OCI-LY7 (cell line): ENCODE measurements around the gene BICC1. TPM values are rescaled to one million over a fixed set of nuclear protein-coding genes. Genes with fewer than 3 reads are reported as not detected.

Experiments
- BruUV-seq: library from RNA; stranded (reverse); fragments of 400-500 nt; replicated peaks from 2 replicates; lab custom pipeline; 2021; lab: Mats Ljungman, UMichigan
- CTCF ChIA-PET: fragments of 300-600 bp; sonication (Branson Sonifier 250); formaldehyde crosslinking; loops from one replicate; lab custom pipeline; 2022; ENCODE audit warnings: antibody characterized with exemption; ENCODE audit not compliant: unreplicated experiment; lab: Charles Lee
- POLR2A ChIA-PET: fragments of 300-600 bp; sonication (Branson Sonifier 250); formaldehyde crosslinking; loops from one replicate; lab custom pipeline; 2022; ENCODE audit warnings: antibody characterized with exemption; lab: Charles Lee
- DNase-seq: peaks from one replicate; pipeline ENCODE4 v3.0.0-alpha.2; 2015; ENCODE audit warnings: low spot score
- H2AFZ ChIP-seq: fragments of 200-600 bp; sonication (generic), shearing (Covaris generic); 2 replicates; pipeline ENCODE4 v1.6.1; 2014; ENCODE audit warnings: mild to moderate bottlenecking, antibody characterized with exemption, low read length, moderate library complexity
- H3K27ac ChIP-seq: fragments of 200-600 bp; sonication (generic); 2 replicates; pipeline ENCODE4 v1.5.1; 2014; ENCODE audit warnings: mixed run types, low read depth, mild to moderate bottlenecking, moderate library complexity, low read length, inconsistent platforms; ENCODE audit not compliant: poor library complexity, severe bottlenecking
- H3K36me3 ChIP-seq: fragments of 200-600 bp; sonication (generic); 2 replicates; pipeline ENCODE4 v1.6.1; 2014; ENCODE audit warnings: mild to moderate bottlenecking, antibody characterized with exemption, low read length, moderate library complexity, mixed read lengths; ENCODE audit not compliant: insufficient read depth
- H3K4me1 ChIP-seq: fragments of 200-600 bp; sonication (generic); 2 replicates; pipeline ENCODE4 v1.5.1; 2014; ENCODE audit warnings: mild to moderate bottlenecking, low read length; ENCODE audit not compliant: insufficient read depth, poor library complexity, severe bottlenecking
- H3K4me2 ChIP-seq: fragments of 200-600 bp; sonication (generic); 2 replicates; pipeline ENCODE4 v1.6.1; 2014; ENCODE audit warnings: mild to moderate bottlenecking, low read length
- H3K4me3 ChIP-seq: fragments of 200-600 bp; sonication (generic); 2 replicates; pipeline ENCODE4 v1.5.1; 2014; ENCODE audit warnings: mild to moderate bottlenecking, low read depth, low read length; ENCODE audit not compliant: poor library complexity, severe bottlenecking
- H3K79me2 ChIP-seq: fragments of 200-600 bp; sonication (generic); 2 replicates; pipeline ENCODE4 v1.6.1; 2016; ENCODE audit warnings: low read depth, mild to moderate bottlenecking, low read length, moderate library complexity, mixed read lengths; ENCODE audit not compliant: insufficient read depth
- H3K9me2 ChIP-seq: fragments of 200-600 bp; sonication (generic); 2 replicates; pipeline ENCODE4 v1.6.1; 2016; ENCODE audit warnings: mild to moderate bottlenecking, low read length, mixed read lengths; ENCODE audit not compliant: insufficient read depth
- H3K9me3 ChIP-seq: fragments of 200-600 bp; sonication (generic); 2 replicates; pipeline ENCODE4 v1.6.1; 2014; ENCODE audit warnings: mild to moderate bottlenecking, mixed run types, low read length, mixed read lengths
- H4K20me1 ChIP-seq: fragments of 200-600 bp; sonication (generic); 2 replicates; pipeline ENCODE4 v1.6.1; 2014; ENCODE audit warnings: mild to moderate bottlenecking, antibody characterized with exemption, low read length, moderate library complexity, mixed read lengths; ENCODE audit not compliant: insufficient read depth
- CTCF ChIP-seq: fragments of 200-600 bp; sonication (generic); conservative IDR thresholded peaks from 2 replicates; pipeline ENCODE4 v1.5.1; 2014; ENCODE audit warnings: mild to moderate bottlenecking, antibody characterized with exemption, low read length, moderate library complexity, mixed read lengths
- EZH2phosphoT487 ChIP-seq: fragments of 200-600 bp; sonication (generic); IDR thresholded peaks from 2 replicates; pipeline ENCODE4 v1.6.1; 2018; ENCODE audit warnings: low read depth, borderline replicate concordance, mild to moderate bottlenecking, mixed run types, antibody characterized with exemption, low read length, moderate library complexity, mixed read lengths
- intact Hi-C: fragments of 100-400 bp; cut with micrococcal nuclease; formaldehyde crosslinking; loops from one replicate; pipeline ENCODE4 v1.10.0; 2022; ENCODE audit not compliant: unreplicated experiment
- total RNA-seq, 2 experiments: library from RNA; depleted of rRNA in 1 of 2; stranded (reverse); fragments of >200 nt in 1 of 2; shearing (Covaris generic) in 1 of 2; gene quantifications; 2 replicates each; pipeline ENCODE4 v1.2.3, GENCODE V29; 2014 to 2022

The BICC1 gene
- total RNA-seq, 2 experiments from 2014 or later, result not detected

GRCh38 chr10:58515291-58515941 lies 2.7 kb downstream of the BICC1 start:
- ChIA-PET CTCF (no interaction called here), POLR2A (interaction anchor here (1.3 kb wide), 1 partner anchor 21 kb away, joined by 4 read pairs; no protein-coding TSS in a partner anchor)
- Histone ChIP-seq H3K27ac (no peak overlapping the region), H3K79me2 (no peaks in the 10 kb centered on the region), H3K9me3 (no peaks in the 10 kb centered on the region), H3K36me3 (no peaks in the 10 kb centered on the region), H3K9me2 (no peaks in the 10 kb centered on the region), H3K4me2 (no peak overlapping the region), H3K4me3 (no peak overlapping the region), H4K20me1 (no peaks in the 10 kb centered on the region), H2AFZ (no peak overlapping the region), H3K4me1 (no peaks in the 10 kb centered on the region)
- no TSS peak for BruUV-seq
- TF ChIP-seq EZH2phosphoT487 (no peak), CTCF (no peak)
- intact Hi-C loops, result no loop called here
- DNase-seq, result no peak

- no peaks in the 10 kb centered on the region for H4K20me1 ChIP-seq
- H3K9me2 ChIP-seq, result no peaks in the 10 kb centered on the region
- intact Hi-C loops, result no loop called here
- BruUV-seq, result no TSS peak
- no peak overlapping the region for H3K27ac ChIP-seq
- H3K9me3 ChIP-seq, result no peaks in the 10 kb centered on the region
- DNase-seq, result no peak
- no peaks in the 10 kb centered on the region for H3K4me1 ChIP-seq
- no peaks in the 10 kb centered on the region for H3K36me3 ChIP-seq
- no peak overlapping the region for H3K4me3 ChIP-seq
- ChIA-PET POLR2A (interaction anchor here (1.3 kb wide), 1 partner anchor 21 kb away, joined by 4 read pairs; no protein-coding TSS in a partner anchor), CTCF (no interaction called here)
- no peaks in the 10 kb centered on the region for H3K79me2 ChIP-seq
- H2AFZ ChIP-seq, result no peak overlapping the region
- TF ChIP-seq EZH2phosphoT487 (no peak), CTCF (no peak)
- H3K4me2 ChIP-seq, result no peak overlapping the region
Measured at GRCh38 chr10:58516119-58516518, 3.4 kb downstream of the BICC1 start.

DNA sequence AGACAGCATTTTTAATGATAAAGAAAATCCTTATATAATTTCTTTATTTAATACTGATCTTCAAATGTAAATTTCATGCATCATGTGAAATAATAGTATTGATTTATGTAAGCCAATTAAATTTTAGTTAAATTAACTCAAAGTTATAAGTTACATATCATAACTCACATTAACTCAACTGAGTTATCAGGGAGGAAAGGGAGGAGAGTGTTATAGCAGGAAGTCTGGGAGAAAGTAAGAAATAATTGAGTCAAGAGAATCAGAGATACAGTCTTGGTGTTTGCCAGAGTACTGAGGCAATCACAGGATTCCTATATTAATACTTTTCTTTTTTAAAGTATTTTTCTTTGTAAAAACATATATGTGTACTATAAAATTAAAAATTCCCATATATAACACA lies 4.0 kb downstream of the BICC1 start:
- no peak for DNase-seq
- intact Hi-C loops, result no loop called here
- Histone ChIP-seq H2AFZ (no peak overlapping the region), H3K79me2 (no peaks in the 10 kb centered on the region), H3K4me3 (no peak overlapping the region), H3K27ac (no peak overlapping the region), H3K36me3 (no peaks in the 10 kb centered on the region), H3K9me3 (no peaks in the 10 kb centered on the region), H4K20me1 (no peaks in the 10 kb centered on the region), H3K4me2 (no peak overlapping the region), H3K4me1 (no peaks in the 10 kb centered on the region), H3K9me2 (no peaks in the 10 kb centered on the region)
- ChIA-PET CTCF (no interaction called here), POLR2A (no interaction called here)
- TF ChIP-seq EZH2phosphoT487 (no peak), CTCF (no peak)
- BruUV-seq, result no TSS peak
